Heart left ventricle (tissue), 13 donors: ENCODE results near the gene TRPM3.

Experiments
- CTCF ChIP-seq, 12 donors: fragments of 200-600 bp; sonication (generic) in 4 of 12; IDR thresholded peaks; one replicate each; pipeline versions ENCODE4 v1.5.0 to v1.8.0; 2018 to 2022; ENCODE audit warnings: antibody characterized with exemption in 12 of 12, mild to moderate bottlenecking in 5 of 12
- POLR2A ChIP-seq, 2 donors: fragments of 450-650 bp; IDR thresholded peaks; one replicate each; pipeline ENCODE4 v1.6.1; 2017; ENCODE audit warnings: antibody characterized with exemption in 2 of 2, mild to moderate bottlenecking in 2 of 2, moderate library complexity in 2 of 2
- donor health status: ischemic (EF 13 %, LVEDD 7.1; RV severe dilation, severe dysfunction).
- donor health status: DM: no; HTN: yes; CAD: no.
- donor health status: DM: no; HTN: no; CAD: no.
- donor health status: ischemic (EF 25% LVEDD 6.9; RV normal size, moderate dysfunction).
- donor health status: ischemic (EF 25% LVEDD 5.7; RV mildly dilated, moderate dysfunction).
- donor health status: ischemic (EF 35%, LVEDD 5.7; RV mildly dilated, moderate dysfunction).
- donor health status: nonischemic (EF 11% LVEDD 7.7; RV severe dilation, severe dysfunction).
- donor health status: DM: yes; HTN: yes; CAD: no.
- donor health status: PGD.
- donor health status: ischemic (EF 29% LVEDD 5.4; RV normal size, mild dysfunction).
- donor health status: nonischemic (EF 23%, LVEDD 6.1; RV moderate dilation, normal function).

GRCh38 chr9:70496244-70496643 is 625.2 kb downstream of the TRPM3 start:
- TF ChIP-seq CTCF (IDR thresholded peaks at IDR 0.05), result no peak
- TF ChIP-seq POLR2A (IDR thresholded peaks at IDR 0.05), result no peak
